C4-2B (cell line): ENCODE data around the gene CTNNA3.

Source experiments
- CTCF ChIP-seq: fragments of 450-650 bp; conservative IDR thresholded peaks from 2 replicates; pipeline ENCODE4 v1.5.1; 2017; ENCODE audit warnings: mild to moderate bottlenecking
- ZFX ChIP-seq: fragments of 450-650 bp; IDR thresholded peaks from 2 replicates; pipeline ENCODE4 v1.6.1; 2017

- no peak for TF ChIP-seq CTCF
- TF ChIP-seq ZFX, result no peak
These were observed 853.6 kb downstream of the CTNNA3 start for GRCh38 chr10:66842371-66842770.
